Right ventricle myocardium inferior (tissue), 1 donor: ENCODE data around the gene MACROD2. TPM values are rescaled to one million over a fixed set of nuclear protein-coding genes. Genes with fewer than 3 reads are reported as not detected.
A peak's percentile ranks its signal among the peaks of the same experiment; 100 is the strongest.
"Not testable (repeated sequence)": the region's sequence is repeated elsewhere in the genome, so short reads cannot be mapped to it uniquely, and the experiment has no call there.

Source experiments
- ATAC-seq: fragments of 200-7000 bp; cut with Tn5 transposase; one replicate; pipeline ENCODE4 v1.9.1; 2020; ENCODE audit warnings: mild to moderate bottlenecking, moderate library complexity
- DNase-seq: peaks from one replicate; pipeline ENCODE4 v3.0.0; 2021; ENCODE audit errors: missing footprints
- intact Hi-C: fragments of 100-400 bp; cut with DNase I; formaldehyde crosslinking; loops from one replicate; pipeline ENCODE4 v1.11.0; 2022
- total RNA-seq: library from RNA; stranded (reverse); fragmentation: NEBNext Ultra II Directional; extraction: Animal tissue kit (Norgen Biotek cat#: 25700); gene quantifications from one replicate; pipeline ENCODE4 v1.2.1, GENCODE V29; 2021
- donor health status: DM: no; HTN: yes; CAD: no; lungs with severe emphysema.

The MACROD2 gene
- total RNA-seq, 1 donor from 2014 or later = 5.0 TPM

GRCh38 chr20:15487682-15488081 lies 1492.4 kb downstream of the MACROD2 start:
- ATAC-seq (no peak), DNase-seq (no peak)
- intact Hi-C loops = no loop called here

GRCh38 chr20:15491575-15491974 lies 1496.3 kb downstream of the MACROD2 start:
- ATAC-seq (no peak), DNase-seq (no peak)
- intact Hi-C loops = no loop called here

DNA sequence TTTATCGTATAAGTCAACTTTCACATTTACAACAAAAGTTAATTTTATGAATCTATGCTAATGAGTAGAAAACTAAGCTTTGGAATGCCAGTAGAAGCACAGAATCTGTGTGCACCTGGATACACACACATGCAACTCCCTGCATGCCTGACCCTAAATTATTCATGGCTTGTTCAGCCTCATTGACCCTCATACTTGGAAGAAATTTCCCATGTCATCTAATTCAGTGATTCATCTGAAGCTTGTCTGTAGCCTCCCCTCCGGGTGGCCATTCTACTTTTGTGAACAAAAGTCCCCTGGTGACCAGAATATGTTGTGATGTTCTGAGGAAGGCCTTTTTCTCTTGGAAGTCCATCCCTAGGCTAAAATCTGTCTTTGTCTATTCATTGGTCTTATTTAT lies 1499.5 kb downstream of the MACROD2 start:
- intact Hi-C loops = no loop called here
- DNase-seq (no peak), ATAC-seq (no peak)

GRCh38 chr20:15496501-15497039 lies 1501.3 kb downstream of the MACROD2 start:
- DNase-seq (no peak), ATAC-seq (no peak)
- intact Hi-C loops = no loop called here

GRCh38 chr20:15498926-15499325 lies 1503.6 kb downstream of the MACROD2 start:
- no peak for DNase-seq
- intact Hi-C loops = no loop called here
- no peak for ATAC-seq

GRCh38 chr20:15506311-15506710 lies 1511.0 kb downstream of the MACROD2 start:
- intact Hi-C loops = no loop called here
- no peak for DNase-seq
- no peak for ATAC-seq

- ATAC-seq = no peak
- DNase-seq = no peak
- intact Hi-C loops = no loop called here
Observed at GRCh38 chr20:15507151-15507550, 1511.8 kb downstream of the MACROD2 start.

DNA sequence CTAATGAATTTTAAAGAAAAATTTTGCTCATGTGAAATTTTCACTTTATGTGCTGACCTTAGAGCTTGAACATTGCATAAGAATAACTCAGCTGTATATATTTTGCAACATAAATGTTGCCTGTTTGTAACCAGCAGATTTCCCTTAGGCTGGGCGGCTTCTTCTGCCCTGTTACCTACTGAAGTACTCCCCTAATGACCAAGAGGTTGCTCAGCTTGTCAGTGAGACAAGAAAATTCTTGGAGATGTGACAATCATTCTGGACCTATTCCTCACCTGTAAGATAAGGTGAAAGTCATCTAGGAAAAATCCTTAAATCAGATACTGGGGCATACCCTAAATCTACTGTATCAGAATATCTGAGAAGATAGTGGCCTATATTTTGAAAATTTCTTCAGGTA lies 1516.2 kb downstream of the MACROD2 start:
- intact Hi-C loops = no loop called here
- DNase-seq (no peak), ATAC-seq (no peak)

- ATAC-seq = no peak
- no peak for DNase-seq
- intact Hi-C loops = no loop called here
Observed at GRCh38 chr20:15512916-15513315, 1517.6 kb downstream of the MACROD2 start.

DNA sequence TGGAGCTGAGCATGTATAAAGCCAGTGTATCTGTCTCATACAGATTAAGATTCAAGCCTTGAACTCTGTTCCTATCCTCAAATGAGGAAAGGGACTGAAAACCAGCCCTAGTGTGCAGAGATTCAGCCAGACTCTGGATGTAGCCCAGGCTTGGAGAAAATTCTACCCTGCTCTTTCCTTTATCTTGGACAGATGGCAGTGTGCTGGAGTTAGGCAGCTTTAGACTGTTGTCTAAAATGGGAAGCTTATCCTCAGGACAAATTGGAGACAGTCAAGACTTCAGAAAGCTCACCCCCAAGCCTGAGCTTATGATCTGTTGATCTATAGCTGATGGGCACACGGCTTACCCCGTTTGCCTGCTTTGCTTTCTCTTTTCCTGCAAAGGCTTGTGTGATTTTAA lies 1520.4 kb downstream of the MACROD2 start:
- DNase-seq (no peak), ATAC-seq (peak; percentile 39)
- intact Hi-C loops = no loop called here

- ATAC-seq (no peak), DNase-seq (no peak)
- intact Hi-C loops = no loop called here
Observed at GRCh38 chr20:15520930-15521524, 1525.7 kb downstream of the MACROD2 start.

- intact Hi-C loops = no loop called here
- no peak for DNase-seq
- ATAC-seq = no peak
Observed at GRCh38 chr20:15523400-15523799, 1528.1 kb downstream of the MACROD2 start.

GRCh38 chr20:15528391-15529111 lies 1533.2 kb downstream of the MACROD2 start:
- intact Hi-C loops = no loop called here
- ATAC-seq = no peak
- no peak for DNase-seq

GRCh38 chr20:15535863-15536262 lies 1540.5 kb downstream of the MACROD2 start:
- intact Hi-C loops = no loop called here
- ATAC-seq = no peak
- no peak for DNase-seq

DNA sequence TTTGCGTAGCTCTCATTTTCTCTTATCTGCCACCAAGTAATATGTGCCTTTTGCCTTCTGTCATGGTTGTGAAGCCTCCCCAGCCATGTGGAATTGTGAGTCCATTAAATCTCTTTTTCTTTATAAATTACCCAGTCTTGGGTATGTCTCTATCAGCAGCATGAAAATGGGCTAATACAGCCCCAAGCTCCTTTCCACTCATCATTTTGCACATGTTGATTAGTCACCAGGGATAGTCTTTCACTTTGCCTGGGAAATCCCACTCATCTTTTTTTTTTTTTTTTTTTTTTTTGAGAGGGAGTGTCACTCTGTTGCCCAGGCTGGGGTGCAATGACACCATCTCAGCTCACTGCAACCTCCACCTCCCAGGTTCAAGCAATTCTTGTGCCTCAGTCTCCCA lies 1541.9 kb downstream of the MACROD2 start:
- intact Hi-C loops, DNase-seq, ATAC-seq: not testable (repeated sequence)

DNA sequence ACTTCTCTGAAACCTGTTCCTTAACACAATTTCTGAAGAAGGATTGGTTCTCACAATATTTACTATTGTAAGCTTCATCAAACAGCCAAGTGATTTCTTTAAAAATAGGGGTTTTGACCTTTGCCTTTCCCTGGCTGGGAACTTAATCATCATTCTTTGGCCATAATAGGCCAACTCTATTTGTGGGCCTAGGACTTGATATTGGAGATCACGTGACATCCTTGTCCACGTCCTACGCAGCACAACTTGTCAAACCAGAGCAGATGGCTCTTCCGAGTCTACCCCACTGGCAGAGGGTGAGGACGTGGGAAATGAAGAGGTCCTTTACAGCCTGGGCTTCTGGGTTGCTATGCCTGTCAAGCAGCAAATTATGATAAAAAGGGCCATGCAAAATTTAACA lies 1547.3 kb downstream of the MACROD2 start:
- intact Hi-C loops = no loop called here
- DNase-seq = no peak
- no peak for ATAC-seq

DNA sequence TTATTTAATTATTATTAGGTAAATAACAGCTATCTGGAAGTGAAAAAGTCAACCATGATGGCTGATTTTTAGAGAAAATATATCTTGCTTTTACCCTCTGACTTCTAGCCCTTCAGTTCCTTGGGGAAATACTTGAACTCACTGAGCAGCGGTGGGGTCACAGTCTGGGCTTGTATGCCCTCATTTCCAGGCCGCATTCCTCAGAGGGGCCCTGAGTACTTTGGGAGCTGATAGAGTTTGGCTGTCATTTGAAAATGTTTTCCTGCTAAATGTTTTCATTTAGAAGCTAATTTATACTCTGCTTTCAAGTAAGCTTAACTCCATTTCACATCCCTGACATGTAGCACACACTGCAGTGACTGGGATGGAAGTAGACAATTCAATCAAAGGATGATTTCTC lies 1549.4 kb downstream of the MACROD2 start:
- intact Hi-C loops = no loop called here
- no peak for ATAC-seq
- DNase-seq = no peak

GRCh38 chr20:15546525-15547023 lies 1551.3 kb downstream of the MACROD2 start:
- no peak for ATAC-seq
- DNase-seq = no peak
- intact Hi-C loops = no loop called here

GRCh38 chr20:15547119-15547518 lies 1551.8 kb downstream of the MACROD2 start:
- DNase-seq (no peak), ATAC-seq (no peak)
- intact Hi-C loops = no loop called here

- intact Hi-C loops = no loop called here
- DNase-seq (no peak), ATAC-seq (no peak)
Observed at GRCh38 chr20:15550116-15550870, 1555.0 kb downstream of the MACROD2 start.
